Right ventricle myocardium inferior (tissue), 1 donor: ENCODE data around the gene CRB2. TPM values are rescaled to one million over a fixed set of nuclear protein-coding genes. Genes with fewer than 3 reads are reported as not detected.
A peak's percentile ranks its signal among the peaks of the same experiment; 100 is the strongest.

Source experiments
- ATAC-seq: fragments of 200-7000 bp; cut with Tn5 transposase; one replicate; pipeline ENCODE4 v1.9.1; 2020; ENCODE audit warnings: mild to moderate bottlenecking, moderate library complexity
- DNase-seq: peaks from one replicate; pipeline ENCODE4 v3.0.0; 2021; ENCODE audit errors: missing footprints
- intact Hi-C: fragments of 100-400 bp; cut with DNase I; formaldehyde crosslinking; loops from one replicate; pipeline ENCODE4 v1.11.0; 2022
- total RNA-seq: library from RNA; stranded (reverse); fragmentation: NEBNext Ultra II Directional; extraction: Animal tissue kit (Norgen Biotek cat#: 25700); gene quantifications from one replicate; pipeline ENCODE4 v1.2.1, GENCODE V29; 2021
- donor health status: DM: no; HTN: yes; CAD: no; lungs with severe emphysema.

Gene CRB2
- total RNA-seq, 1 donor from 2014 or later = 0.08 TPM

GRCh38 chr9:123408313-123409262, 52.6 kb downstream of the CRB2 start:
- DNase-seq (no peak), ATAC-seq (peak; percentile 56)
- intact Hi-C loops = no loop called here

GRCh38 chr9:123410281-123410910, 54.4 kb downstream of the CRB2 start:
- no peak for DNase-seq
- intact Hi-C loops = no loop called here
- ATAC-seq = no peak

GRCh38 chr9:123411191-123411590, 55.2 kb downstream of the CRB2 start:
- DNase-seq (no peak), ATAC-seq (no peak)
- intact Hi-C loops = no loop called here

GRCh38 chr9:123411636-123412035, 55.6 kb downstream of the CRB2 start:
- DNase-seq (no peak), ATAC-seq (no peak)
- intact Hi-C loops = no loop called here

- no peak for DNase-seq
- intact Hi-C loops = no loop called here
- ATAC-seq = no peak
Observed at GRCh38 chr9:123412171-123412820, 56.3 kb downstream of the CRB2 start.

- DNase-seq (no peak), ATAC-seq (no peak)
- intact Hi-C loops = no loop called here
Observed at GRCh38 chr9:123414204-123414603, 58.2 kb downstream of the CRB2 start.

- DNase-seq (no peak), ATAC-seq (no peak)
- intact Hi-C loops = no loop called here
Observed at GRCh38 chr9:123414936-123415930, 59.2 kb downstream of the CRB2 start.

GRCh38 chr9:123416176-123416575, 60.2 kb downstream of the CRB2 start:
- intact Hi-C loops = no loop called here
- ATAC-seq (no peak), DNase-seq (no peak)

- no peak for ATAC-seq
- no peak for DNase-seq
- intact Hi-C loops = no loop called here
Observed at GRCh38 chr9:123417289-123418051, 61.5 kb downstream of the CRB2 start.

GRCh38 chr9:123418052-123418430, 62.0 kb downstream of the CRB2 start:
- ATAC-seq (no peak), DNase-seq (no peak)
- intact Hi-C loops = no loop called here

GRCh38 chr9:123418506-123418905, 62.5 kb downstream of the CRB2 start:
- ATAC-seq (no peak), DNase-seq (no peak)
- intact Hi-C loops = no loop called here

- DNase-seq (no peak), ATAC-seq (no peak)
- intact Hi-C loops = no loop called here
Observed at GRCh38 chr9:123419091-123419490, 63.1 kb downstream of the CRB2 start.

- no peak for DNase-seq
- no peak for ATAC-seq
- intact Hi-C loops = no loop called here
Observed at GRCh38 chr9:123419721-123420591, 64.0 kb downstream of the CRB2 start.

GRCh38 chr9:123420592-123421111, 64.7 kb downstream of the CRB2 start:
- intact Hi-C loops = no loop called here
- no peak for ATAC-seq
- DNase-seq = no peak

GRCh38 chr9:123421186-123421585, 65.2 kb downstream of the CRB2 start:
- DNase-seq (no peak), ATAC-seq (no peak)
- intact Hi-C loops = no loop called here

- intact Hi-C loops = no loop called here
- DNase-seq (no peak), ATAC-seq (no peak)
Observed at GRCh38 chr9:123421801-123422455, 65.9 kb downstream of the CRB2 start.
